K562 (cell line): Measurements from ENCODE around the gene TJP2. TPM values are rescaled to one million over a fixed set of nuclear protein-coding genes. Genes with fewer than 3 reads are reported as not detected.

Experiments used
- ARHGAP35 ChIP-seq: fragments of 450-650 bp; IDR thresholded peaks from 2 replicates; pipeline ENCODE4 v1.6.1; 2018; ENCODE audit not compliant: partially characterized antibody
- BCL6 ChIP-seq: fragments of 250-450 bp; sonication (Bioruptor Pico); IDR thresholded peaks from 2 replicates; pipeline ENCODE4 v1.4.0; 2020
- CREB5 ChIP-seq: fragments of 250-450 bp; sonication (Bioruptor Pico); IDR thresholded peaks from 2 replicates; pipeline ENCODE4 v1.5.0; 2020; ENCODE audit warnings: mild to moderate bottlenecking
- ELK1 ChIP-seq: sonication (generic); formaldehyde crosslinking; IDR thresholded peaks from 2 replicates; pipeline ENCODE4 v1.8.1; 2022; ENCODE audit warnings: missing genetic modification reagents
- ERF ChIP-seq: fragments of 450-650 bp; formaldehyde crosslinking; IDR thresholded peaks from 2 replicates; pipeline ENCODE4 v1.4.0; 2020; ENCODE audit warnings: mild to moderate bottlenecking, mixed read lengths
- ETV6 ChIP-seq, 3 experiments: fragments of 150-350 bp in 1 of 3; sonication (generic) in 1 of 3; formaldehyde crosslinking in 1 of 3; IDR thresholded peaks; 2 replicates each; pipeline versions ENCODE4 v1.6.1 to v1.8.0; 2014 to 2022; ENCODE audit warnings: borderline replicate concordance in 2 of 3, low read depth in 2 of 3, antibody characterized with exemption in 1 of 3, low read length in 1 of 3, mild to moderate bottlenecking in 1 of 3, missing genetic modification reagents in 1 of 3
- FOXJ3 ChIP-seq: sonication (generic); formaldehyde crosslinking; IDR thresholded peaks from 2 replicates; pipeline ENCODE4 v1.4.0; 2020; ENCODE audit warnings: mild to moderate bottlenecking, missing genetic modification reagents
- GTF2A2 ChIP-seq: IDR thresholded peaks from 2 replicates; pipeline ENCODE4 v1.6.1; 2016; ENCODE audit warnings: mild to moderate bottlenecking, missing genetic modification characterization, missing compliant biosample characterization
- IRF2 ChIP-seq: sonication (generic); formaldehyde crosslinking; IDR thresholded peaks from 2 replicates; pipeline ENCODE4 v1.8.1; 2022; ENCODE audit warnings: mild to moderate bottlenecking, missing genetic modification reagents
- KDM2B ChIP-seq: fragments of 250-450 bp; sonication (Bioruptor Pico); IDR thresholded peaks from 2 replicates; pipeline ENCODE4 v1.8.0; 2021; ENCODE audit warnings: mild to moderate bottlenecking, moderate library complexity
- MTA2 ChIP-seq: fragments of 450-650 bp; IDR thresholded peaks from 2 replicates; pipeline ENCODE4 v1.6.1; 2016; ENCODE audit warnings: low read depth
- NFATC3 ChIP-seq: fragments of 450-650 bp; IDR thresholded peaks from 2 replicates; pipeline ENCODE4 v1.6.1; 2017; ENCODE audit warnings: mild to moderate bottlenecking
- NR2C1 ChIP-seq, 2 experiments: fragments of 450-650 bp; IDR thresholded peaks; 2 replicates each; pipeline ENCODE4 v1.6.1; 2017; ENCODE audit warnings: mild to moderate bottlenecking in 2 of 2, antibody characterized with exemption in 1 of 2, inconsistent platforms in 1 of 2, missing compliant biosample characterization in 1 of 2, missing genetic modification characterization in 1 of 2
- PHB ChIP-seq: fragments of 250-450 bp; sonication (Bioruptor Pico); IDR thresholded peaks from 2 replicates; pipeline ENCODE4 v1.5.0; 2021
- PHF8 ChIP-seq: fragments of 200-600 bp; sonication (generic); IDR thresholded peaks from 2 replicates; pipeline ENCODE4 v1.6.1; 2012; ENCODE audit warnings: mixed run types, mild to moderate bottlenecking, inconsistent platforms, low read length, moderate library complexity, borderline replicate concordance
- SRSF7 ChIP-seq: fragments of 200-400 bp; formaldehyde crosslinking; optimal IDR thresholded peaks from 2 replicates; pipeline ENCODE3; 2017; ENCODE audit warnings: mild to moderate bottlenecking, low read depth, low read length
- STAG1 ChIP-seq: sonication (generic); formaldehyde crosslinking; IDR thresholded peaks from 2 replicates; pipeline ENCODE4 v1.5.0; 2020; ENCODE audit warnings: missing genetic modification reagents, borderline replicate concordance
- TAF9B ChIP-seq: fragments of 450-650 bp; IDR thresholded peaks from 2 replicates; pipeline ENCODE4 v1.6.1; 2018; ENCODE audit warnings: mild to moderate bottlenecking; ENCODE audit not compliant: partially characterized antibody
- THRB ChIP-seq: fragments of 450-650 bp; formaldehyde crosslinking; conservative IDR thresholded peaks from 2 replicates; pipeline ENCODE4 v1.4.0; 2022; ENCODE audit warnings: mild to moderate bottlenecking, missing genetic modification characterization
- ZFP36 ChIP-seq: fragments of 150-350 bp; IDR thresholded peaks from 2 replicates; pipeline ENCODE4 v1.6.1; 2018; ENCODE audit warnings: low read length, low read depth; ENCODE audit not compliant: partially characterized antibody
- ZKSCAN3 ChIP-seq: fragments of 250-450 bp; sonication (Bioruptor Pico); IDR thresholded peaks from 2 replicates; pipeline ENCODE4 v1.4.0; 2020
- ZNF134 ChIP-seq: fragments of 250-450 bp; sonication (Bioruptor Pico); conservative IDR thresholded peaks from 2 replicates; pipeline ENCODE4 v1.4.0; 2020
- ZNF23 ChIP-seq: fragments of 250-450 bp; sonication (Bioruptor Pico); IDR thresholded peaks from 2 replicates; pipeline ENCODE4 v1.4.0; 2020; ENCODE audit warnings: mild to moderate bottlenecking
- ZNF277 ChIP-seq: fragments of 250-450 bp; sonication (Bioruptor Pico); IDR thresholded peaks from 2 replicates; pipeline ENCODE4 v1.8.0; 2022; ENCODE audit warnings: inconsistent platforms, mild to moderate bottlenecking, moderate library complexity, borderline replicate concordance
- ZNF561 ChIP-seq: fragments of 450-650 bp; formaldehyde crosslinking; conservative IDR thresholded peaks from 2 replicates; pipeline ENCODE4 v1.4.0; 2020; ENCODE audit warnings: mild to moderate bottlenecking, moderate library complexity
- polyA plus RNA-seq, 8 experiments: library from polyadenylated mRNA; depleted of rRNA in 4 of 8; stranded (reverse) in 5 of 8; unstranded in 3 of 8; fragments of >200 nt; fragmentation: Nextera tagmentation in 2 of 8; fragmentation: Illumina TruSeq in 1 of 8; extraction: Ambion mirVana in 2 of 8; extraction: Trizol in 1 of 8; gene quantifications; 2 replicates each; pipeline versions ENCODE4 v1.2.1 to v1.2.3, GENCODE V29; 2011 to 2014; ENCODE audit warnings: inconsistent platforms in 1 of 8, missing spikeins in 1 of 8
- total RNA-seq, 7 experiments: library from RNA; depleted of rRNA in 6 of 7; stranded (reverse); fragments of >200 nt in 6 of 7; fragmentation: Illumina TruSeq in 2 of 7; extraction: Trizol in 2 of 7; gene quantifications; 2 replicates each; pipeline versions ENCODE4 v1.2.1 to v1.2.3, GENCODE V29; 2011 to 2021; ENCODE audit warnings: low replicate concordance in 1 of 7

The TJP2 gene
- total and polyA plus RNA-seq, 9 of the 15 experiments (the other 6 are each of a cell fraction or from before 2014, with no cell fraction given), result 4.0 to 24.1 (median 16.8) TPM

GRCh38 chr9:69307446-69308205 lies 133.5 kb downstream of the TJP2 start (continued):
- peak; percentile 54; the same call in 1 of the 2 replicates for TF ChIP-seq ZNF134 (CRISPR knock-in tag)
- TF ChIP-seq ARHGAP35, result no peak
- TF ChIP-seq ZNF23, result no peak
- no peak for TF ChIP-seq CREB5 (CRISPR knock-in tag)
- TF ChIP-seq KDM2B (CRISPR knock-in tag), result no peak
- TF ChIP-seq THRB (CRISPR knock-in tag), result 0 out of 2 replicates have a peak, but pooled peaks have one; percentile 38
- no peak for TF ChIP-seq STAG1 (CRISPR knock-in tag)
- TF ChIP-seq GTF2A2 (tag), result peak; percentile 60; the same call in 1 of the 2 replicates
- no peak for TF ChIP-seq SRSF7
- TF ChIP-seq PHF8, result no peak
- no peak for TF ChIP-seq TAF9B
- peak; percentile 69; the same call in 1 of the 2 replicates for TF ChIP-seq ERF (CRISPR knock-in tag)
- TF ChIP-seq ZNF561 (CRISPR knock-in tag), result no peak
- no peak for TF ChIP-seq IRF2 (CRISPR knock-in tag)
- no peak for TF ChIP-seq ELK1 (CRISPR knock-in tag)
- no peak for TF ChIP-seq ZNF277
- no peak for TF ChIP-seq MTA2
- no peak for TF ChIP-seq ZFP36
- no peak for TF ChIP-seq ZKSCAN3 (CRISPR knock-in tag)
- no peak for TF ChIP-seq PHB (CRISPR knock-in tag)
- no peak for TF ChIP-seq NR2C1 (IDR thresholded peaks at IDR 0.05)
- peak; percentile 52 for TF ChIP-seq NR2C1 (tag; IDR thresholded peaks at IDR 0.05)
- no peak for TF ChIP-seq ETV6 (IDR thresholded peaks at IDR 0.05; ENCODE audit: borderline replicate concordance in 1 of 2, low read depth in 2 of 2, low read length in 1 of 2)
- no peak for TF ChIP-seq ETV6 (CRISPR knock-in tag; IDR thresholded peaks at IDR 0.05; ENCODE audit: borderline replicate concordance)
- no peak for TF ChIP-seq NFATC3
- TF ChIP-seq BCL6 (CRISPR knock-in tag), result peak; percentile 60; the same call in 1 of the 2 replicates
- no peak for TF ChIP-seq FOXJ3 (CRISPR knock-in tag)
